Measurements from ENCODE around the gene HLCS. TPM values are rescaled to one million over a fixed set of nuclear protein-coding genes. Genes with fewer than 3 reads are reported as not detected.

Gene HLCS
- total RNA-seq, 1 donor from 2014 or later: 17.1 TPM

DNA sequence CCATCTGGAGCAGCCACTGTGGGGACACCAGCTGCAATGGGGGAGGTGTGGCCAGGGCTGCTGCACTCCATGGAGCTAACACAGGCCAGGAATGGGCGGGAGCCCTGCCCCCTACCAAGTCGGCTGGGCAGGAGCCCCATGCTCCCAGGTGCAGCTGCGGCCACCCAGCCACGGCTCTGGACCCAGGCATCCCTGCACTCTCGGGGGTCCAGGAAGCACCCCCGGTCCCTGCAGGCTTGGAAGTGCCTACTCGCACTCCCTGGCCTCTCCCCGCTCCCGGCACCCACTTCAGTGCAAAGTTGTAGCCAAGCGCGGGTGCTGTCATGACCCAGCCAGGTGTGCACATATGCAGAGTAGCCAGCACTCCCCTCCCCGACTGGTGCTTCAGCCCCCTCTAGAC lies 91.8 kb downstream of the HLCS start:
- H3K36me3 ChIP-seq: no peaks in the 10 kb centered on the region
- TF ChIP-seq, protein P1, sequence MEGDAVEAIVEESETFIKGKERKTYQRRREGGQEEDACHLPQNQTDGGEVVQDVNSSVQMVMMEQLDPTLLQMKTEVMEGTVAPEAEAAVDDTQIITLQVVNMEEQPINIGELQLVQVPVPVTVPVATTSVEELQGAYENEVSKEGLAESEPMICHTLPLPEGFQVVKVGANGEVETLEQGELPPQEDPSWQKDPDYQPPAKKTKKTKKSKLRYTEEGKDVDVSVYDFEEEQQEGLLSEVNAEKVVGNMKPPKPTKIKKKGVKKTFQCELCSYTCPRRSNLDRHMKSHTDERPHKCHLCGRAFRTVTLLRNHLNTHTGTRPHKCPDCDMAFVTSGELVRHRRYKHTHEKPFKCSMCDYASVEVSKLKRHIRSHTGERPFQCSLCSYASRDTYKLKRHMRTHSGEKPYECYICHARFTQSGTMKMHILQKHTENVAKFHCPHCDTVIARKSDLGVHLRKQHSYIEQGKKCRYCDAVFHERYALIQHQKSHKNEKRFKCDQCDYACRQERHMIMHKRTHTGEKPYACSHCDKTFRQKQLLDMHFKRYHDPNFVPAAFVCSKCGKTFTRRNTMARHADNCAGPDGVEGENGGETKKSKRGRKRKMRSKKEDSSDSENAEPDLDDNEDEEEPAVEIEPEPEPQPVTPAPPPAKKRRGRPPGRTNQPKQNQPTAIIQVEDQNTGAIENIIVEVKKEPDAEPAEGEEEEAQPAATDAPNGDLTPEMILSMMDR (IDR thresholded peaks at IDR 0.05): no peak
- H3K27me3 ChIP-seq (ENCODE audit: low read depth): no peaks in the 10 kb centered on the region
- ATAC-seq (no peak), DNase-seq (no peak)
- no peaks in the 10 kb centered on the region for H3K4me1 ChIP-seq
- H3K9me3 ChIP-seq: peaks cover 7% of the 10 kb centered on the region
- intact Hi-C loops (cut with DNase I): no loop called here
- H3K4me3 ChIP-seq: no peak overlapping the region
- no peak overlapping the region for H3K27ac ChIP-seq

DNA sequence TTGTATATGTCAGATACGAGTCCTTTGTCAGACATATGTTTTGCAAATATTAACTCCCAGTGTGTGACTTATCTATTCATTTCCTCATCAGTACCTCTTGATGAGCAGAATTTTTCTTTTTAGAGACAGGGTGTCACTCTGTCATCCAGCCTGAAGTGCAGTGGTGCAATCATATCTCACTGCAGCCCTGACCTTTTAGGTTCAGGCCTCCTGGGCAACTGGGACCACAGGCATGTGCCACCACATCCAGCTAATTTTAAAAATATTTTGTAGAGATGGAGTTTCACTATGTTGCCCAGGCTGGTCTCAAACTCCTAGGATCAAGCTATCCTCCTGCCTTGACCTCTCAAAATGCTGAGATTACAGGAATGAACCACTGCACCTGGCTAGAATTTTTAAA lies 93.0 kb downstream of the HLCS start:
- intact Hi-C loops (cut with DNase I): no loop called here
- TF ChIP-seq, protein P1 (IDR thresholded peaks at IDR 0.05): no peak
- no peak for ATAC-seq

DNA sequence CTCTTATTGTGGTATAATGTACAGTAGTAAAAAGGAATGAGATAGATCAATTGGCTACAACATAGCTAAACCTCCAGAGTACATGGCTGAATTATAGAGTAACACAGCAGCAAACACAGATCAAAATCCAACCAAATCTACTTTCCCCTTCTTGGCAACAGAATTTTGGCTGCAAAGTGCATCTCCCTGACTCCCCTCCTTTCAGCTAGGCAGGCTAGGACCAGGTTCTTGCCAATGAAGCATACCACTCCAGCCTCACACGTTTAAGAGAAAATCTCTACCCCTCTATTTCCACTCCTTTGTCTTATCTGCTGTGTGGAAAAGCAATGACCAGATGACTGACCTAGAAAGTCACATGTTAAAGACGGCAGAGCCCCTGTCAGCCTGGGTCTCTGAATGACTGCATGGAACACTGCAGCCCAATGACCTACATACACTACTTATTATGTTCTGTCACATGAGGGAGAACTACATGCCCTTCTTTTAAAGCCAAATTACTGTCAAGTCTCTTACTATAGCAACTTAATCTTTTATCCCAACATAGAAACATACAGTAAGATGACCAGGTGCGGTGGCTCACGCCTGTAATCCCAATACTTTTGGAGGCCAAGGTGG lies 99.1 kb downstream of the HLCS start:
- H3K27me3 ChIP-seq (ENCODE audit: low read depth): no peaks in the 10 kb centered on the region
- H3K4me3 ChIP-seq: no peak overlapping the region
- no peak for ATAC-seq
- TF ChIP-seq, protein P1 (IDR thresholded peaks at IDR 0.05): no peak
- no peaks in the 10 kb centered on the region for H3K36me3 ChIP-seq
- intact Hi-C loops (cut with DNase I): no loop called here
- no peak for DNase-seq
- H3K4me1 ChIP-seq: no peaks in the 10 kb centered on the region
- H3K9me3 ChIP-seq: no peaks in the 10 kb centered on the region
- no peak overlapping the region for H3K27ac ChIP-seq

More for the DNA sequence above, 93.0 kb downstream of the HLCS start:
- Histone ChIP-seq H3K27ac (no peak overlapping the region), H3K4me3 (no peak overlapping the region), H3K27me3 (ENCODE audit: low read depth) (no peaks in the 10 kb centered on the region), H3K36me3 (no peaks in the 10 kb centered on the region), H3K9me3 (peaks cover 7% of the 10 kb centered on the region), H3K4me1 (no peaks in the 10 kb centered on the region)
- no peak for DNase-seq

DNA sequence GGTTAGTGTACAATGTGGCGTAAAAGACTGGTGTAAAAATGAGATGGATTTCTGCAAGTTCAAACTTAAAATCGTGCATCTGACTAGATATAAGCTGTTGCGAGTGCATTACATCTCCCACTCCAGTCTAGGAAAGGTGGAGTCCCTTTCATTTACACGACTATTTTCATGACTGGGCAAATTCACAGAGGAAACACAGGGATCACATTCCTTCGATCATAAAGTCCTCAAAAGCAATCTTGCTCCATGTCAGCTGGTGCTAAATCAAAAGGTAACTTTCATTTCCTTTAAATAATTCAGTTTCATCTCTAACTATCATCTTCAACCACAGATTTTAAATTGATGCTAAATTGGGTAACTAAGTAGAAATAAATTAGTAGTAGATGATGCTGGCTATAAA lies 100.0 kb downstream of the HLCS start:
- Histone ChIP-seq H3K36me3 (no peaks in the 10 kb centered on the region), H3K9me3 (no peaks in the 10 kb centered on the region), H3K27ac (no peak overlapping the region), H3K27me3 (ENCODE audit: low read depth) (no peaks in the 10 kb centered on the region), H3K4me1 (no peaks in the 10 kb centered on the region), H3K4me3 (no peak overlapping the region)
- DNase-seq (no peak), ATAC-seq (no peak)
- intact Hi-C loops (cut with DNase I): no loop called here
- TF ChIP-seq, protein P1 (IDR thresholded peaks at IDR 0.05): no peak

DNA sequence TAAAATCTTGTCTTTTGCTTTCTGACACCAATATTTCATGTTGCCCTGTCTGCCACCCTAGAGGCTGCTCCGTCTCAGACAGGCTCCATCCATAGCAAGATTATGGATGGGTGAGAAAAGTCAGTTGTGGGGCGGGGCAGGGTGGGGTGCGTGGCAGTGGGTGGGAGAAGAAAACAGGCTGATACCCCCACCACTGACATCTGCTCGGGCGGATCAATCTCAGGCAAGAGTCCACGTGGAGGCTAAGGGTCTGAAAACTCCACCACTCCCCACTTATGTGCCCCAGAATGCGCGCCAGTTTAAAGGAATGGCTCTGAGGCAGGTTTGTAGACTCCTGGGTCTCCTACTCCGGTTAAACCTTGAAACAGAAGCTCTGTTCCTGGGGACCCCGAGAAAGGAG lies 101.5 kb downstream of the HLCS start:
- H3K27me3 ChIP-seq (ENCODE audit: low read depth): no peaks in the 10 kb centered on the region
- H3K27ac ChIP-seq: no peak overlapping the region
- no peaks in the 10 kb centered on the region for H3K36me3 ChIP-seq
- peaks cover under 1% of the 10 kb centered on the region for H3K4me1 ChIP-seq
- no peak for DNase-seq
- H3K4me3 ChIP-seq: no peak overlapping the region
- intact Hi-C loops (cut with DNase I): no loop called here
- no peak for ATAC-seq
- TF ChIP-seq, protein P1 (IDR thresholded peaks at IDR 0.05): no peak
- no peaks in the 10 kb centered on the region for H3K9me3 ChIP-seq

Measured in lower lobe of right lung (tissue), 2 donors.